Activated gamma-delta T cell treated with Interleukin-2 at 50 U/mL for 16 hours (primary cell): Measurements from ENCODE around the gene SERPIND1.

Source experiments
- DNase-seq: peaks from one replicate; pipeline ENCODE4 v3.0.0-alpha.2; 2020

The SERPIND1 gene

DNA sequence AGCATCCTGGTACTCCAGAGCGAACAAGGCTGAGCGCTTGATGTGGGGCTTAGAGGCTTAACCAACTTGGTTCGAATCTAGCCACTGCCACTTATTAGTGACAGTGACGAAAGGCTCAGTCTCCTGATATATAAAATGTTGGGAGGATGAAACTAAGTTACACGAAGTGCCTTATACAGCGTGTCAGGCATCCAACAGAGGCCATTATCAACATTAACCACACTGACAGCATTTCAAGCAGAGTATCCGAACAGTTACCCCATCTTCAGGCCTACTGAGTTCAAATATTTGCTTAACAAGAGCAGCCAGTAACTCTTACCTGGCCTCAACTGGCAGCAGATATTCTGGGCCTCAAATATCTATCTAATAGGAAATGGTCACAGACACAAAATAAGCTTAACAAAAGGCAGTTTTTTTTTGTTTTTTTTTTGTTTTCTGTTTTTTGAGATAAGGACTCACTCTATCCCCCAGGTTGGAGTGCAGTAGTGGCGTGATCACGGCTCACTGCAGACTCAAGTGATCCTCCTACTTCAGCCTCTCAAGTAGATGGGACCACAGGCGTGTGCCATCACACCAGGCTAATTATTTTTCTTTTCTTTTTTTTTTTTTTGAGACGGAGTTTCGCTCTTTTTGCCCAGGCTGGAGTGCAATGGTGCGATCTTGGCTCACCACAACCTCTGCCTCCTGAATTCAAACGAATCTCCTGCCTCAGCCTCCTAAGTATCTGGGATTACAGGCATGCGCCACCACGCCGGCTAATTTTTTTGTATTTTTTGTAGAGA lies 2.9 kb downstream of the SERPIND1 start:
- no peak for DNase-seq

DNA sequence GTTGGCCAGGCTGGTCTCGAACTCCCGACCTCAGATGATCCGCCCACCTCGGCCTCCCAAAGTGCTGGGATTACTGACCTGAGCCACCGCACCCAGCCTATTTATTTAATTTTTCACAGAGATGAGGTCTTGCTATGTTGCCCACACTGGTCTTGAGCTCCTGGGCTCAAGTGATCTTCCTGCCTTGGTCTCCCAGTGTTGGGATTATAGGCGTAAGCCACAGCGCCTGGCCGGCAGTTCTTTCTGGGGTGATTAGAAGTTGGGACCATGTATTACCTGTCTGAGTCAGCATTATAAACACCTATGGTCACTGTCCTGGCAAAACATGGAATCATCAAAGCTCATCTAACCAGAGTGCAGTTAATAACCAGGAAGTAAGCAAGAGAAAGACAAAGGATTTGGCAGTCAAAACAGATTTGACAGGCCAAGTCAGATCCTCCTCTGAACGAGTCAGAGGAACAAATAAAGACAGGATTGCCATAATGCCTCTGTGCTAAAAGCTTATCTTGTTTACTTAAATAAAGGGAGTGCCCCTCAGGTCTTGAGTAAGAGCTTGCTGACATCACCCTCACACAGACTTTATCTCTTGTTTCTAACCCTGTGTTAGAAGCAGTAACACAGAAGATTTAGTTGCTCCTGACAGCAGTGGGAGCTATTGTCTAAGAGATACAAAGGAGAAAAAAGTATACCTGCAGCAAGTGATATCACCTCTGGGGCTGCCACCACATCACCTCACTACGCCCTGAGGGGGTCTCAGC lies 3.7 kb downstream of the SERPIND1 start:
- no peak for DNase-seq

- DNase-seq: no peak
These were observed 5.3 kb downstream of the SERPIND1 start for GRCh38 chr22:20779014-20779817.

GRCh38 chr22:20779818-20780158 lies 5.9 kb downstream of the SERPIND1 start:
- DNase-seq: no peak

- DNase-seq: no peak
These were observed 7.5 kb downstream of the SERPIND1 start for GRCh38 chr22:20781272-20781990.

- no peak for DNase-seq
These were observed 8.2 kb downstream of the SERPIND1 start for GRCh38 chr22:20782083-20782482.

GRCh38 chr22:20782596-20783299 lies 8.8 kb downstream of the SERPIND1 start:
- DNase-seq: no peak

DNA sequence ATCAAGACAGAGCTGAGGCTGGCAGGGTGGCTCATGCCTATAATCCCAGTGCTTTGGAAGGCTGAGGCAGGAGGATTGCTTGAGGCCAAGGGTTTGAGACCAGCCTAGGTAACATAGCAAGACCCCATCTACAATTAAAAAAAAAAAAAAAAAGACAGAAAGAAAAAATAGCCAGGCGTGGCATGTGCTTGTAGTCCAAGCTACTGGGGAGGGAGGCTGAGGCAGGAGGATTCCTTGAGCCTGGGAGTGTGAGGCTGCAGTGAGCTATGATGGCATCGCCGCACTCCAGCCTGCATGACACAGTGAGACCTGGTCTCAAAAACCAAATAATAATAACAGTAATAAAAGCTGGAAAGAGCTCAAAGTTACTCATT lies 9.4 kb downstream of the SERPIND1 start:
- no peak for DNase-seq

- DNase-seq: peak; percentile 38
These were observed 10.2 kb downstream of the SERPIND1 start for GRCh38 chr22:20783844-20784723.

- no peak for DNase-seq
These were observed 11.5 kb downstream of the SERPIND1 start for GRCh38 chr22:20785415-20785814.

- DNase-seq: no peak
These were observed 12.1 kb downstream of the SERPIND1 start for GRCh38 chr22:20786048-20786447.

- DNase-seq: no peak
These were observed 12.6 kb downstream of the SERPIND1 start for GRCh38 chr22:20786536-20786979.

DNA sequence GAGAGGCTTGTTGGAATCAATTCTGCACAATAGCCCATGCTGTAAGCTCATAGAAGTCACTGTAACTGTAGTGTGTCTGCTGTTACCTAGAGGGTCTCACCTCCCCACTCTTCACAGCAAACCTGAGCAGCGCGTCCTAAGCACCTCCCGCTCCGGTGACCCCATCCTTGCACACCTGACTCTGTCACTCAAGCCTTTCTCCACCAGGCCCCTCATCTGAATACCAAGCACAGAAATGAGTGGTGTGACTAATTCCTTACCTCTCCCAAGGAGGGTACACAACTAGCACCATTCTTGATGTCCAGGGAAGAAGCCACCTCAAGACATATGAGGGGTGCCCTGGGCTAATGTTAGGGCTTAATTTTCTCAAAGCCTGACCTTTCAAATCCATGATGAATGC lies 13.3 kb downstream of the SERPIND1 start:
- no peak for DNase-seq

DNA sequence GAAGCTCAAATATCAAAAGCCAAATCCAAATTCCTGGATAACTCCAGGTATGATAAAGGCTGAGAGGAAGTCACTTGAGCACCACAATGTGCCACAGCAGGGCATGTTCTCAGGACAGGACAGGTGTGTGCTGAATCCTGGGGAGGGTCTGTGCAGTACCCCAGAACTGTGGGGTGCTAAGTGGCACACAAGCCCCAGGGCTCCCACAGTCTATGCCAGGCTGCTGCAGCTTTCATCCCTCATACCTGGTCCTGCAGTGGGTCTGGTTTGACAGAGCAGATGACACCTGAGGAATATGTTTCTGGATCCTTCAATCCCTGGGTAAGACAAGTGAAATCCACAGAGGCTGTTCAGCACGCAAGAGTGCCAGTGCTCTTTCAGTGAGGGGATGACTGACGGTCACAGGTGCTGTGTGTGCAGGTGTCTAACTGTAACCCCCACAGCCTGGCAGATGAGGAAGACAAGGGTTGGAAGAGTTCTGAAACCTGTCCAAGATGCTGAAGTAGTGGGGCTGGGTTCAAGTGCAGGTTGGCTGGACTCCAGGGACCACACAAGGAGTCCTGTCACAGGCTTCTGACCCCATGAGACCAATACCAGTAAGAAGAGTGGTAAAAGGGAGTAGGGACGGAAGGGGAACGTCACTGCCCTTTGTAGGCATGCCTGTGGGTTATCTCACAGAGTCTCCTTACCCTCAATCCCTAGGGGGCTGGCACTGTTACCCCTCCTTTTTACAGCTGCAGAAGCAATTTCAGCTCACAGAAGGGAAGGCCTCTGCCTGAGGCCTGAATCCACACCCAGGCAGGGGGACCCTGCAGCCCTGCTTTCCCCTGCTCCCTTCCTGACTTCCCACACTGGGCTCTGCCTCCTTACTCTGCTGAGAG lies 14.1 kb downstream of the SERPIND1 start:
- no peak for DNase-seq

GRCh38 chr22:20788627-20789344 lies 14.9 kb downstream of the SERPIND1 start:
- DNase-seq: no peak

DNA sequence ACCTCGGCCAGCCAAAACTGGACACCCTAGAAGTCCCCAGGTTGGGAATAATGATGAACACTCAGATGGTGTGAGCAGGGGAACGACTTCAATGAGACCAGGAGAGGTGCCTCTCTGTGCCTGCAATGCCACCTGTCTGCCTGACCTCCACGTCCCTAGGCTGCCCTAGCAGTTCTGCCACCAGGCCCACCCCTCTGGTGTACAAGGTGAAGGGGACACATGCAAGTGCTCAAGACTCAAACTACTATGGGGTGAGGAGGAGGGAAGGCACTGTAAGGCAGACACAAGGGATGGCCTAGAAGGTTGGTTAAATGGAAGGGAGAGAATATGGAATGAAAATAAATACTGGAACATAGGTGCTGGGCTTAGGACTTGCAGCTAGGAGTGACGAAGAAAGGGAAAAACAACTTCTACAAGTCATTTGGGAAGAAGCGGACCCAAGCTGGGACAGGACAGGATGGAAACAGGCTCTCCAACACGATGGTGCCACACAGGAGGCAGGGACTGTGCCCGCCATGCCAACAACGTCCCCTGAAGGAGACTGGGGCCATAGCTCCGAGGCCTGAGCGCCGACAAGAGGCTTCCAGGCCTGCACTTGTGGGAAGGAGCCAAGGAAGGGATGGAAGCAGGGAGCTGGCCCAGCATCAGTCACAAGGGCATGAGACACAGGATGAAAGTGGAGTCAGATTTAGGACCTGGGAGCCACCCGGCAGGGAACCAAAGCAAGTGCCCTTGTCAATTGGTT lies 18.5 kb downstream of the SERPIND1 start:
- DNase-seq: no peak

DNA sequence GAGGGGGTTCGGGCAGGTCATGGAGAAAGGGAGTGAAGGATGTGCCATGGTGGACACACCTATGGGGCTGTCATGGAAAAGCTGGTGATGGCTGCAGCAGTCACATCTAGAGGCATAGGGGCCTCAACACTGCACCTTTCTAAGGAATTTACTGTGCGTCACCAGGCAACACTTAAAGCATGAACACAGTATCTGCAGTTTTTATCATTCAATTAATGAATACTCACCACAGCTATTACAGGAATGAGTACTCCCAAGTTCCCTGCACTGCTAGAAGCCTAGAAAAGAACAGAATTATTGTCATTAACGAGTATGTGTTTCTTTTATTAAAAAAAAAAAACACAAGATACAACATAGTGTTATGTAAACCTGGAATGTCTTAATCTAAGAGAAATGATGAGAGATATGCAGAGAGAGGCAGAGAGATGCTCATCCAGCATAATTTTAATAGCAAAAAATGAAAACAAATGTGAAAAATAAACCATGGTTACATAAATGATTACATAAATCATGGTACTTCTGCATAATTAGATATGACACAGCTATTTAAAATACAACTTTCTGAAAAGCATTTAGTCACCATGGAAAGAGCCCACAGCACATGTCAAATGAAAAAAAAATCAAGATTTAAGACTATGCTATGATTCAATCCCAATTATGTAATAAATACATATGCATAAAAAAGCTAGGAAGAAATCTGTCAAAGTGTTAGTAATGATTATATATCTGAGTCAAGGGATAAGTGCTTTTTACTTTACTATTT lies 19.2 kb downstream of the SERPIND1 start:
- DNase-seq: no peak
